Measurements from ENCODE around the gene RPS6KA4.
"Not testable (repeated sequence)": the region's sequence is repeated elsewhere in the genome, so short reads cannot be mapped to it uniquely, and the experiment has no call there.

RPS6KA4 gene

GRCh38 chr11:64358907-64359711 is at the start of gene RPS6KA4:
RPS6KA4 (plus strand) TSS chr11:64359162; CDS start chr11:64359236, 74 bp downstream.
- no peak for DNase-seq

DNA sequence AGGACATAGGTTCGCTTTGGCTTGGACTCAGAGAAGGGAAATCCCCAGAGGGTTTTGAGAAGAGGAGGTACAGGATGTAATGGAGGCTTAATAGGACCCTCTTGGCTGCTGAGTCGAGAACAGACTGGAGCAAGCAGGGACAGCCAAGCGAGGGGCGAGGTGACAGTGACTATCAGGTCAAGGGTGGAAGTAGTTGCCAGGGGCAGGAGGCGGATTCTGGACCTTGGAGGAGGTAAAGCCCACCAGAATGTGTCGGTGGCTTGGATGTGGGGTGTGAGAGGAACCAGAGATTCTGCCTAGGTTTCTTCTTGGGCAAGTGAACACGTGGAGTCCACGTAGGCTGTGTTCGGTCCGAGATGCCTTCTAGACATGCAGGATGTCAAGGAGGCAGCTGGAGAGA is 46.0 kb upstream of the RPS6KA4 start:
- DNase-seq, result no peak

DNA sequence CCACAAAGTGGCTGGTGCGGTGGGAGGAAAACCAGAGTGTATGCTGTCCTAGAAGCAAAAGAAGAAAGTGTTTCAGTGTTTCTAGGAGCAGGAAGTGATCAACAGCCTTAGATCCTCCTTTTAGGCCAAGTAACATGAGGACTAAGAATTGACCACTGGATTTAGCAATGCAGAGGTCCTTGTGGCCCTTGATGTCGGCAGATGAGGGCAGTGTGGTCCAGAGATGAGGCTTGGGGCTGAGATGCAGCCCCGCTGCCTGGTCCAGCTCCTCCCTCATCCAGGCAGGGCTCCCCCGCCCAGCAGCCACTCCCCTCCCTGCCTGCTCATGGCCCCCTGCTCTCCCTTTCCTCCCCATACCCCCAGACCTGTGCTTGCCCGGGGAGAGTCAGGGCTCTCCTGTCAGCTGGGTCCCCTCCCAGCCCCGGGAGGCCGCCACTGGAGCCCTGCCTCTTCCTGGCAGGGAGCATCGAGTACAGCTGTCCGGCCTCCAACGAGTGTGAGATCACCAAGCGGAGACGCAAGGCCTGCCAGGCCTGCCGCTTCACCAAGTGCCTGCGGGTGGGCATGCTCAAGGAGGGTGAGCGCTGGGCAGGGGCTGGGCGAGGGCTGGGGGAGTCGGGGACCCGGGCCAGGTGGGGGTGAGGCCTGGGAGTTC is 45.3 kb upstream of the RPS6KA4 start:
- no peak for DNase-seq

- no peak for DNase-seq
Observed at GRCh38 chr11:64314146-64314804, 44.7 kb upstream of the RPS6KA4 start.

GRCh38 chr11:64314805-64315561 is 44.0 kb upstream of the RPS6KA4 start:
- DNase-seq, result no peak

- DNase-seq, result not testable (repeated sequence)
Observed at GRCh38 chr11:64315667-64316526, 43.1 kb upstream of the RPS6KA4 start.

- DNase-seq, result no peak
Observed at GRCh38 chr11:64316672-64317324, 42.2 kb upstream of the RPS6KA4 start.

GRCh38 chr11:64317325-64317960 is 41.5 kb upstream of the RPS6KA4 start, which contains the start of gene TRMT112:
TRMT112 (minus strand) TSS chr11:64317559; CDS start chr11:64317526, 33 bp downstream.
- DNase-seq, result peak; percentile 74

DNA sequence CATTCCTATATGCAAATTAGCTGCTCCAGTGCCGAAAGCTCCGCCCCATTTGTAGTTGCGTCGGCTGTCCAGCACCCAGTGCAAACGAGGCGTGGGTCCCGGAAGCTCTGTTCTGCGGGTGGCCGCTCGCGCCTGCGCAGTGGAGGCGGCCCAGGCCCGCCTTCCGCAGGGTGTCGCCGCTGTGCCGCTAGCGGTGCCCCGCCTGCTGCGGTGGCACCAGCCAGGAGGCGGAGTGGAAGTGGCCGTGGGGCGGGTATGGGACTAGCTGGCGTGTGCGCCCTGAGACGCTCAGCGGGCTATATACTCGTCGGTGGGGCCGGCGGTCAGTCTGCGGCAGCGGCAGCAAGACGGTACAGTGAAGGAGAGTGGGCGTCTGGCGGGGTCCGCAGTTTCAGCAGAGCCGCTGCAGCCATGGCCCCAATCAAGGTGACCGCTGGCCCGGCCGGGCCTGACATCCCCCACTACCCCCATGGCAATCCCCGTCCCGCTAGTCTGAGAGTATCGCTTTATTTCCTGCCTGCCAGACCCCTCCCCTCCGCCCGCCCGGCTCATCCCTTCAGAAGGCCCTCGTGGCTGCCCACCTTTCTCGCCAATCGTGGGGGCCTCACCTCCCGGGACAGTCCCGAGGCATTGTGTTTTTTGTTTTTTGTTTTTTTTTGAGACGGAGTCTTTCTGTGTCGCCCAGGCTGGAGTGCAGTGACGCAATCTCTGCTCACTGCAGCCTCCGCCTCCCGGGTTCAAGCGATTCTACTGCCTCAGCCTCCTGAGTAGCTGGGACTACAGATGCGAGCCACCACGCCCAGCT is 40.8 kb upstream of the RPS6KA4 start, which contains the start of gene PRDX5:
TSS of gene PRDX5 (plus strand) at position 161 of the 805 bp plus-strand sequence. CDS start at position 256, 95 bp downstream.
- DNase-seq, result peak; percentile 47

DNA sequence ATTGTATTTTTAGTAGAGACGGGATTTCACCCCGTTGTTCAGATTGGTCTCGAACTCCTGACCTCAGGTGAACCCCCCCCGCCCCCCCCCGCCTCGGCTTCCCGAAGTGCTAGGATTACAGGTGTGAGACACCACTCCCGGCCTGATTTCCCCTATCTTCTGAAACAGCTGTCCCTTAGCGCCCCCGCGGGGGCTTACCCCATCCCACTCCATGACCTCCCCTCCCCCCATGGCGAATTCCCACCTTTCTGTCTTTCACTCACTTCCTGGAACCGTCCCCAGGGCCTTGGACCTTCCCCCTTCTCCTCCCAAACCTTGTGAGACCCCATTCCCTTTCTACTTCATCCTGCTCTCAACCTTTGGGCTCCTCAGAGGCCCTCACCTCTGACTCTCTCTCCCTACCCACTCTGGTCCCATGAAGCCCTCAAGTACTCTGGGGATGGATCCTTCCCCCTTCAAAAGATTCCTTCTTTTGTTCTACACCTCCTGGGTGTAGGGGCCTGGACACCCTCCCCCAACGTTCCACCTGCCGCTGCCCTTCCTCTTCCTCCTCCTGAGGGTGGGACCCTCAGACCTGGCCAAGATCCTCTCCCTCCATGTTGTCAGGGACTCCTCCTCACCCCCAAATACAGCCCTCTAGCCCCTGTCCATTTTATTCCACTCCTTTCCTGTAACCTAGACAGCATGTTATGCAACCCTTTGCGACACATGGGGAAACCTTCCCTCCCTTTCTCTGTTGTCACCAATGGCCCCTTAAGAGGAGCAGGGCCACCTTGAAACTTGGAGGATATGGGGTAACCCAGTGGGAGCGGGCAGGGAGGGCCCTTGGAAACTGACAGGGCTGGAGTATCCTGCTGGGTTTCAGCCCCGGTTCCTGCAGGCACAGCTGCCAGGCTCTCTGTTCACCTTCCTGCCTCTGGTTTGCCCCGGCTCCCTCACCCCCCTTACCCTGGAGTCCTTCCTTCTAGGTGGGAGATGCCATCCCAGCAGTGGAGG is 39.9 kb upstream of the RPS6KA4 start:
- DNase-seq, result no peak

DNA sequence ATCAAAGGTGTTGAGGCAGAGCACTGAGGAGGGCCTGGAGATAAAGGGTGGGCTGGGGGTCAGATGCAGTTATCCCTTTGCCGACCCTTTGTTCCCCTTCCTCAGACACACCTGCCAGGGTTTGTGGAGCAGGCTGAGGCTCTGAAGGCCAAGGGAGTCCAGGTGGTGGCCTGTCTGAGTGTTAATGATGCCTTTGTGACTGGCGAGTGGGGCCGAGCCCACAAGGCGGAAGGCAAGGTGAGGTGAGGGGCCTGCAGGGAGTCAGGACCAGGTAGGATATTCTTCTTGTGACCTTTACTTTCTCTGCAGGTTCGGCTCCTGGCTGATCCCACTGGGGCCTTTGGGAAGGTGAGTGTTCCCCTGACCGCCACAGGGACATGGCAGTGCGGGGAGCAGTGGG is 38.4 kb upstream of the RPS6KA4 start:
- no peak for DNase-seq

- no peak for DNase-seq
Observed at GRCh38 chr11:64321026-64321425, 37.9 kb upstream of the RPS6KA4 start.

DNA sequence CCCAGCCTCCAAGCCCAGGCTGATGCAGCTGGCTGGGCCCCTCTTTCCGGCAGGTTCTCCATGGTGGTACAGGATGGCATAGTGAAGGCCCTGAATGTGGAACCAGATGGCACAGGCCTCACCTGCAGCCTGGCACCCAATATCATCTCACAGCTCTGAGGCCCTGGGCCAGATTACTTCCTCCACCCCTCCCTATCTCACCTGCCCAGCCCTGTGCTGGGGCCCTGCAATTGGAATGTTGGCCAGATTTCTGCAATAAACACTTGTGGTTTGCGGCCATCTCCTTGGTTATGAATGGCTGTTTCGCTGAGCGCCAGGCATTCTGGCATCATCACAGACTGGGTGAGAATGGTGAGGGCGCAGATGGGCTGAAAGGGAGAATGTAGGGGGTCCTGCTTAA is 37.4 kb upstream of the RPS6KA4 start:
- no peak for DNase-seq

- DNase-seq, result no peak
Observed at GRCh38 chr11:64322925-64323260, 36.1 kb upstream of the RPS6KA4 start.

DNA sequence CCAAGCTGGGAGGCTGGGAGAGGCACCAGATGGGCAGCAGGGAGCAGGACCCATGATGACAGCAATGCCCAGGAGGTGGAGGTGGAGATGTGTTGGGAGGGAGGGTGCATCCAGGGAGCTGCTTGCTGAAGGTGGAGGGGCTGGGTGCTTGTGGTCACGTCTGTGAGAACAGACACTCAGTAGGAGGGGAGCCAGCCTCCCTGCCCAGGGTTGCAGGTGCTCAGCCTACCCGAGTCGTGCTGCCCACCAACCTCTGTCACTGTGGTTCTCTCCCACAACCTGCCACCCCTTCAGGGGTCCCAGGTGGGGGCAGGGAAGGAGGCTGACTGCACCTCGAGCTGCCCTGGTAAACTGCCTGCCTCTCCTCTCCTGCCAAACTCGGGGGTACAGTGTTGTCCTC is 35.6 kb upstream of the RPS6KA4 start:
- no peak for DNase-seq

GRCh38 chr11:64323984-64324383 is 35.0 kb upstream of the RPS6KA4 start:
- DNase-seq, result not testable (repeated sequence)

DNA sequence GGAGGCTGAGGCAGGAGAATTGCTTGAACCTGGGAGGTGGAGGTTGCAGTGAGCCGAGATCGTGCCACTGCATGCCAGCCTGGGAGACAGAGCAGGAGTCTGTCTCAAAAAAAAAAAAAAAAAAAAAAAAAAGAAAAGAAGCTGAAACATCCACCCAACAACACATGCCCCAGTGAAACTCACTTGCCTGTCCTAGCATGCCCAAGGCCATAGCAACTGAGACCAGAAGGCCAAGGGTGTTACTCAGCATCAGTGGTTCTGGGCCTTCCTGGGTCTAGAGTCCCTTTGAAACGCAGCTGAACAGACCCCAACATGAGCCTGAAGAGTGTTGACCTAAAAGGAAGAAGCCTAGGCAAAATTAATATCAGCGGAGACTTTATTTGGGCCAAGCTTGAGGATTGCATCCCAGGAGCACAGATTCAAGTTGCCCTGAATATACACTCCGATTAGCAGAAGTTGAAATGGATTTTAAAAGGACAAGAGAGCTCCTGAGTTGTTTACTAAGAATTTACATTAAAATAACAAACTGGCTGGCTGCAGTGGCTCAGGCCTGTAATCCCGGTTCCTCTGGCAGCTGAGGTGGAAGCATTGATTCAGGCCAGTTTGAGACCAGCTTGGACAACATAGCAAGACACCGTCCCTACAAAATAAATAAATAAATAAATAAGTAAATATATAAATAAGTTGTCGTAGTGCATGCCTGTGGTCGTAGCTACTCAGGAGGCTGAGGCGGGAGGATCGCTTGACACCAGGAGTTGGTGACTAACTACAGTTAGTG is 34.1 kb upstream of the RPS6KA4 start:
- no peak for DNase-seq

DNA sequence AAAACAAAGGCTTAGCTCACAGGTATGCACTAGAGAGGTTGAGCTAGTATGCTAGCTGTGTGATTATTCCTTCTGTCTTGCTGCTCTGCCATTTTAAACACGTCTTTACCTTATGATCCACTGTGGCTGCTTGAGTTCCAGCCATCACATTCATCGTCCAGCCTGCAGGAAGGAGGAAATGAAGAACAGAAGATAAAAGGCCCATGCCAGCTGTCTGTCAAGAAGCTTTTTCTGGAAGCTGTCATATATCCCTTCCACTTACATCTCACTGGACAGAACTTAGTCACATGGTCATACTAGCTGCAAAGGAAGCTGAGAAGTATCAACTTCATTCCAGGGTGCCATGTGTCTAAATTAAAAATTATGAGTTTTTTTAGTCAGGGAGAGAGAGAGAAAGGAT is 31.6 kb upstream of the RPS6KA4 start:
- DNase-seq, result no peak

Measured in NCI-H187 treated with DMSO at 0.1 percent for 48 hours (cell line).